ENCODE results near the gene OR13C3.

The OR13C3 gene

DNA sequence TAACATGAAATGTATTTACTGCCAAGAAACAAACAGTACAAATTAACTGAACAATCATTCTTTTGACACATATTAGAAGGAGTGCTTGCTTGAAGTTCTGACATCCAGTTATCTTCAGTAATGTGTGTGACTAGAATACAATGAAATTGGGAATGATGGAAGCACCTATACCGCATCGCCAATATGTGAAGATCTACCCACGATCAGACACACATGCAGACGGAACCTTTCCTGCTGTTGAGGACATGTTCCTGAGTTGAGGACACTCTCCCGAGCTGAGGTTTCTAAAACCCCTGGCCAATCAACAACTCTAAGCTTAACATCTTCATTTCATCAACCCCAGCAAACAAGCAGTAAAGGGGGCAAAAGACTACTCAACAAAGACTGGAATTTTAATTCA, at the start of gene OR13C3:
Gene OR13C3 (minus strand): TSS at position 101 of the 400 bp plus-strand sequence. CDS start 133 bp downstream, outside the sequence.
- no peak within 1 kb of the TSS for H3K27ac ChIP-seq
- TF ChIP-seq ZFX (IDR thresholded peaks at IDR 0.05; ENCODE audit: borderline replicate concordance), result no peak
- TF ChIP-seq, protein P1, sequence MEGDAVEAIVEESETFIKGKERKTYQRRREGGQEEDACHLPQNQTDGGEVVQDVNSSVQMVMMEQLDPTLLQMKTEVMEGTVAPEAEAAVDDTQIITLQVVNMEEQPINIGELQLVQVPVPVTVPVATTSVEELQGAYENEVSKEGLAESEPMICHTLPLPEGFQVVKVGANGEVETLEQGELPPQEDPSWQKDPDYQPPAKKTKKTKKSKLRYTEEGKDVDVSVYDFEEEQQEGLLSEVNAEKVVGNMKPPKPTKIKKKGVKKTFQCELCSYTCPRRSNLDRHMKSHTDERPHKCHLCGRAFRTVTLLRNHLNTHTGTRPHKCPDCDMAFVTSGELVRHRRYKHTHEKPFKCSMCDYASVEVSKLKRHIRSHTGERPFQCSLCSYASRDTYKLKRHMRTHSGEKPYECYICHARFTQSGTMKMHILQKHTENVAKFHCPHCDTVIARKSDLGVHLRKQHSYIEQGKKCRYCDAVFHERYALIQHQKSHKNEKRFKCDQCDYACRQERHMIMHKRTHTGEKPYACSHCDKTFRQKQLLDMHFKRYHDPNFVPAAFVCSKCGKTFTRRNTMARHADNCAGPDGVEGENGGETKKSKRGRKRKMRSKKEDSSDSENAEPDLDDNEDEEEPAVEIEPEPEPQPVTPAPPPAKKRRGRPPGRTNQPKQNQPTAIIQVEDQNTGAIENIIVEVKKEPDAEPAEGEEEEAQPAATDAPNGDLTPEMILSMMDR (IDR thresholded peaks at IDR 0.05), result no peak

DNA sequence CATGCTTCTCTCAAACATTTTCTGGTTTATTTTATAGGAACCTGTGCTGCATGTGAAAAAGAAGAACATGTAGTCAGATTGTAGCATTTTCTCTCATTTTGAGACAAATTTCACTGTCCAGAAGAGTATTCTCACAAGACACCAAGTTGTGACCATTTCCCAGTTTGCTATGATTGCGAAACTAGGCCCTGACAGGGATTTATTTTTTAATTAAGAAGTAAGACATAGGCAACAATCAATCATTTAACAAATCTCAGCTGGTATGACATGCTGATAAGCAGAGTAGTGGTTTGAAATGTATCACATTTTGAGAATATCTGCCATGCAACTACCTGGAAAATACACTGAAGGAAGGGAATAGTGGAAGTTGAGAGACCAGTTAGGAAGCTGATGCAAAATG, 43.9 kb upstream of the OR13C3 start:
- TF ChIP-seq, protein P1 (IDR thresholded peaks at IDR 0.05), result no peak
- TF ChIP-seq ZFX (IDR thresholded peaks at IDR 0.05; ENCODE audit: borderline replicate concordance), result no peak
- H3K27ac ChIP-seq, result no peak overlapping the region

DNA sequence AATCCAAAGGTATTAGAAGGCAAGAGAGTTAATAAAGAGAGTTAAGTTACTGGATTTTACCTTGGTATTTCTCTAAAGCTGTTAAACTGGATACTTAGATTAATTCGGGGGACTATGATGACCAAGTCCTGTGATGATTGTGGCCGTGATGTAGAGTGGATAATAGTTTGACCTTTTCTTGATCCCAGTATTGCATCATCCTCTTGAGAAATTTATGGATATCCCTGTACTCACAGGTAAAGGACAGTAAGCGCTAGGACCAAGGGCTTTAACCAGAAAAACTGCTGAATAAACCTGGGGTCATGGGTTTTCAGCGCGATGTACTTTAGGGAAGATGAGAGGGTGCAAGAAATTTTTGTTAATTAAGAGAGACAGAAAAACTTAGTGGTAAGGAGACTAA, 40.6 kb upstream of the OR13C3 start:
- TF ChIP-seq ZFX (IDR thresholded peaks at IDR 0.05; ENCODE audit: borderline replicate concordance), result no peak
- TF ChIP-seq, protein P1 (IDR thresholded peaks at IDR 0.05), result no peak

DNA sequence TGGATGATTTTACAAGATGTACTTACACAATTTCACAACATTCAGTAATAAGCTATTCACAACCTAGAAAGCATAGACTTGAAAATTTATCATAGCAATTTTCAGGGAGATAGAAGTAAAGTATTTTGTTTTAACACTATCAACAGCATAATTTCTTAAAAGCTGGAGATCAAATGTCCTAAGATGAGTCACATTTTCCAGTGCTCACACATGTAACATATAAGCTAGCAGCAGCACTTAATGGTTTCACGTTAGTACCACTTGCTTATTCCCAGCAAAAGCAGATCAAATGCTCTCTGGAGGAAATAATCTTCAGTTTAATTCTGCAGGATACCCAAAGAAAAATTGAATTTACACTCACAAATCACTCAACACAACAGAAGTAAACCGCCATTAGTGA, 38.8 kb upstream of the OR13C3 start:
- TF ChIP-seq, protein P1 (IDR thresholded peaks at IDR 0.05), result no peak
- no peak for TF ChIP-seq ZFX (IDR thresholded peaks at IDR 0.05; ENCODE audit: borderline replicate concordance)
- no peak overlapping the region for H3K27ac ChIP-seq

More for the DNA sequence above, 40.6 kb upstream of the OR13C3 start:
- H3K27ac ChIP-seq, result no peak overlapping the region

DNA sequence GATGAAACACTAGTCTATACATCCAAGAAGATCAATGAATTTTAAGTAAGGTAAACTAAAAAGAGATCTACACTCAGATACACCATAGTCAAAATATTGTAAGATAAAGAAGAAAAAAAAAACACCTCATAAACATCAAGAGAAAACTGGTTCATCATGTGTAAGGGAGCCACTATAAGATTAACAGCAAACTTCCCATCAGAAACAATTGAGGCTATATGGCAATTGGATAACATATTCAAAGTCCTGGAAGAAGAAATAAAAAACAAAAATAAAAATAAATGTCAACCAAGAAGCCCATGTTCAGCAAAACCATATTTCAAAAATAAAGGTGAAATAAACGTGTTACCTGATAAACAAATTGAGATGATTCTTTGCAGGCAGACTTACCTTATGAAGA, 36.0 kb upstream of the OR13C3 start:
- TF ChIP-seq ZFX (IDR thresholded peaks at IDR 0.05; ENCODE audit: borderline replicate concordance), result no peak
- TF ChIP-seq, protein P1 (IDR thresholded peaks at IDR 0.05), result no peak
- no peak overlapping the region for H3K27ac ChIP-seq

DNA sequence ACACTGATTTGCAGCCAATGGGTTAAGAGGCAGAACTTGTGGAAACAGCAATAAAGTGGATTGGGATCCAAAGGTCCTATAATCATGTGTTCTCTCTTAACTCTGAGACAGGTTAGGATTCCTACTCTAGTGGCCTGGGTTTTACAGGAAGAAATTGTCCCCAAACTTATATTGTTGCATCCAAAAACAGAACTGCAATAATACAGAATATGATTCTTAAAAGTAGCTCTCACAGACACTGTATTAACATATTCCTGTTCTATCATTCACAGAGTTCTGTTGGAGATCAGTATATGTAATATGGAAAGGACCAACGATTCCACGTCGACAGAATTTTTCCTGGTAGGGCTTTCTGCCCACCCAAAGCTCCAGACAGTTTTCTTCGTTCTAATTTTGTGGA, 32.2 kb upstream of the OR13C3 start, which contains the start of gene OR13C8:
Gene OR13C8 (plus strand): TSS at position 301 of the 400 bp plus-strand sequence. CDS start 0 bp downstream, at position 301.
- TF ChIP-seq ZFX (IDR thresholded peaks at IDR 0.05; ENCODE audit: borderline replicate concordance), result no peak
- TF ChIP-seq, protein P1 (IDR thresholded peaks at IDR 0.05), result no peak
- H3K27ac ChIP-seq, result no peak within 1 kb of the TSS

DNA sequence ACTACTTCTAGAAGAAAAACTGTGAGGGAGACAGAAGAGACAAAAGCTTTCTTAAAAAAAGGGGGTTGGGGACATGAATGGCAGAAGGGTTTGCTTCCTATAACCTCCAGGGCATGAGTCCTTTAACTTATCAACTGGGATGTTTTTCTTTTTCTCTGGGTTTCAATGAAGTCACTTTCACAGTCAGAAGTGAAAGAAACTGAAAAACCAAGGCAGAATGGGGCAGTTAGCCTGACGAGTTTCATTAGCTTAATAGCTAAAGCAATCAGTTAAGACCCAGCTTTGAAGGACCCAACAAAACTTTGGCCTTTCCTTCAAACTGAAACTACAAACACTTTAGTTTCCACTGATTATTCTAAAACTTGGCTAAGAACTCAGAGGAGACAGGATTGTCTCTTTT, 27.7 kb upstream of the OR13C3 start:
- no peak overlapping the region for H3K27ac ChIP-seq
- TF ChIP-seq ZFX (IDR thresholded peaks at IDR 0.05; ENCODE audit: borderline replicate concordance), result no peak
- TF ChIP-seq, protein P1 (IDR thresholded peaks at IDR 0.05), result no peak
